Measurements from ENCODE around the gene SLC1A4.
"Not testable (repeated sequence)": the region's sequence is repeated elsewhere in the genome, so short reads cannot be mapped to it uniquely, and the experiment has no call there.

Gene SLC1A4

DNA sequence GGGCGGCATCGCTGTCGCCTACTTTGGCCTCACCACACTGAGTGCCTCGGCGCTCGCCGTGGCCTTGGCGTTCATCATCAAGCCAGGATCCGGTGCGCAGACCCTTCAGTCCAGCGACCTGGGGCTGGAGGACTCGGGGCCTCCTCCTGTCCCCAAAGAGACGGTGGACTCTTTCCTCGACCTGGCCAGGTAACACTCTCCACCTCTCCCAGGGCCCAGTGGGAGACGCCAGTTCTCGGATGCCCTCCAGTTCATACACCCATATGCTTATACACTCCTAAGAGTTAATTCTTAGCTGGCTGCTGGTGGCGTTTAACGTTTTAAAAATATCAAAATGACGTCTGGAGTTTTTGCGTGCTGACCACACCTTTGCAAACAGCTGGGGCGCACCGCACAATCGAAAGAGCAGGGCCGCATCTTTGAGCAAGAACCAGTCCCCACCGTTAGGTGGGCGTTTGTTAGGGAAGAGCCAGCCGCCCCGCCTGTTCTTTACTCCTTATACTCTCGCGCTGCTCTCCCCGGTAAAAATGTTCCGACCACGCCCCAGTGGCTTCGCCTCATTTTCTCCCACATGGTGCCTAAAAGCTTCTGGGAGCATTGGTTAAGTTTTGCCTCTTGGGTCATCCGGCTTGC, 899 bp downstream of the SLC1A4 start:
- in situ Hi-C loops (cut with HindIII; ENCODE audit: low sequenced_read_pairs): no loop called here

DNA sequence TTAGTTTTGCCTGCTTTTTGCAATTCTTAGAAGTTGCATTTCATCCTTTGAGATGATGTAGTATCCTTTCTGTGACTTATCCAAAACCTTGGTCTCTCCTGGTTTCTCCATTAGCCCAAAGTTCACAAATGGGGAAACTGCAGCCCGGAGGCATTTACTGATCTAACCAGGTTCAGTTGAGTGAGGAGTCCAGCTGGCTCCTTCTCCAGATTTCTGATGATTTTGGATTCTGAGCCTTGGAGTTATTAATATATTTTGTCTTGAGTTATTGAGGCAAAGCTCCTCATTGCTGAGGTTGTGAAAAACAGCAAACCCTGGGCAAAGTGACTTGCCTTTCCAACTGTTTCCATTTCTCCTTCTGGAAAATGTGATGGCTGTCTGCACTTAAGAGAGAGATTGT, 1.7 kb downstream of the SLC1A4 start:
- in situ Hi-C loops (cut with HindIII; ENCODE audit: low sequenced_read_pairs): no loop called here

DNA sequence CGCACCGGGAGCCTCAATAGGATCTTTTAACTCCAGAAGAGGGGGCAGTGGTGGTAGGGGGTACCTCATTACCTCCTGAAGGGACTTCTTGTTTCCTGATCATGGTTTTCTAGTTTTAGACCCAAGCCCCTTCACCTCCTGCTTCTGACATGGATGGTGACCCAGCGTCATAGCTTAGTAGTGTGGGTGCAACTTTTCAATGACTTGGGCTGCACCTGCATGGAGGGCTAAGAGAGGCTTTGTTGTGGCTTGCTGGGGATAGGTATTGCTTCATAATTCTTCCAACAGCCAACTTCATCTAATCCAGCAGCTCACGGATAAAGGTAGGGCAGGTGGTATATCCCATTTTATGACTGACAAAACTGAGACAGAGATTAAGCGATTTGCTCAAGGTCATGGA, 3.0 kb downstream of the SLC1A4 start:
- in situ Hi-C loops (cut with HindIII; ENCODE audit: low sequenced_read_pairs): no loop called here

- in situ Hi-C loops (cut with HindIII; ENCODE audit: low sequenced_read_pairs): no loop called here
Measured at GRCh38 chr2:64992990-64993389, 3.8 kb downstream of the SLC1A4 start.

GRCh38 chr2:64995041-64995440, 5.8 kb downstream of the SLC1A4 start:
- in situ Hi-C loops (cut with HindIII; ENCODE audit: low sequenced_read_pairs): no loop called here

GRCh38 chr2:64996871-64997307, 7.7 kb downstream of the SLC1A4 start:
- in situ Hi-C loops (cut with HindIII; ENCODE audit: low sequenced_read_pairs): no loop called here

- in situ Hi-C loops (cut with HindIII; ENCODE audit: low sequenced_read_pairs): no loop called here
Measured at GRCh38 chr2:64998658-64999061, 9.5 kb downstream of the SLC1A4 start.

DNA sequence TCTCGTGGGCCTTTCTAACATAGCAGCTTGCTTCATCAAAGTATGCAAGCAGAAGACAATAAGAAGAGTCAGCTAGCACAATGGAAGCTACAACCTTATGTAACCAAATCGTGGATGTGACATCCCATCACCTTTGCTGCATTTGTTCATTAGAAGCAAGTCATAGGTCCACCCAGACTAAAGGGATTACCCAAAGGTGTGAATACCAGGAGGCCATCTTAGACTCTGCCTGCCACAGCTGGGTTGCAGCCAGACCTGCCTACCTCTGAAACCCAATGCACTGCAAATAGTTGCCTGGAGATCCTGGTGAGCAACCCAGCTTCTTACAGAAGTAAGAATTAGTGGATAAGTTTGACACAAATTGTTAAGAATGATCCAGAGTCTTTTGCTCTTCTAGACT, 10.6 kb downstream of the SLC1A4 start:
- in situ Hi-C loops (cut with HindIII; ENCODE audit: low sequenced_read_pairs): no loop called here

DNA sequence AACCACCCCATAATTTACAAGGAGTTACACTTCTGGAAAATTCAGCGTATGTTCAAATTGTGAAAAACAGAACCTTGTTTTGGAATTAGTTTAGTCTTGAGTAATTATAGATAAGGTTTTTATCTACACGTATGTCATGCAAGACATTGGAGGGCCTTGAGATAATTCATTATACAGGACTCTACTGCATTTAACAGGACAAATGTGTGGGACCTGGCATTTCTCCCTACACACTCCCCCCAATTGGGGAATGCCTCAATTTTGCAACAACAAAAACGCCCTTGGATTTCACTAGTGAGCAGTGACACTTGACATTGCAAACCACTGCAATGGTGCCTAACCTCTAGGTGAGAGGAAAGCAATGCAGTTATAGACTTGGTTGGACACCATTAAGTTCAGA, 11.4 kb downstream of the SLC1A4 start:
- in situ Hi-C loops (cut with HindIII; ENCODE audit: low sequenced_read_pairs): no loop called here

DNA sequence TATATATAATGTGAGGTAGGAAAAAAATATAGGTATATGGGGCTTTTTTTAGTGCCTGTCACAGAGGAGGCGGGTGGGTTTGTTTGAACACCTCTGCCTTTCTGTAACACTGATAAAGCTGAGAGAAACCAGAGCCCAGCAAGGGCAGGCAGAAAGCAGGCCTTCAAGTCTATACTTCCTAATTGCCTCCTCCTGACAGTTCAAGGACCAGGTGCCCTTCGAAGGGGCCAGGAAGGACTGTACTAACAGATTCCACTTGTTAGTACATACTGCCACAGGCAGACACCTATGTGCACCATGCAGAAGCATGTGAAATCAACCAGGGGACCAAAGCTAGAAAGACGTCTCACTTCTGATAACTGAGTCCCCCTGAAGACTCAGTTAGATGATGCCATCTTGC, 13.8 kb downstream of the SLC1A4 start:
- in situ Hi-C loops (cut with HindIII; ENCODE audit: low sequenced_read_pairs): no loop called here

GRCh38 chr2:65004232-65004631, 15.0 kb downstream of the SLC1A4 start:
- in situ Hi-C loops (cut with HindIII; ENCODE audit: low sequenced_read_pairs): not testable (repeated sequence)

- in situ Hi-C loops (cut with HindIII; ENCODE audit: low sequenced_read_pairs): no loop called here
Measured at GRCh38 chr2:65013776-65014175, 24.6 kb downstream of the SLC1A4 start.

DNA sequence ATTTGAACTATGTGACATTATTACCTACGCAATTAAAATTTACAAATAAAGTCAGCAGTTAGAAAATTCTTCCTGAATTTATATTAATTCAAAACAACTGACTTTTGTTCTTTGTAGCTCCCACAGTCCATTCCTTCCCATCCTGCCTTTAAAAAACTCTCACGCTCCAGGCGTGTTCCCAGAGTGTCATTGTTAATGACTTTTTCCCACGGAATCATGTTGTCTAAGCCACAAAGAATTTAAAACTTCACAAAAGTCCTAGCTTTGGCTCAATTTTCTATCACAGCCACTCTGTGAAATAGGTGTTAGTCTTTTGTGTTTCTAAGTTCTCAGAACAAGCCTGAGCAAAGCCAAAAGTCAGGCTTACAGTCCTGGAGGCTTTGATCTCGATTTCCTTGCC, 26.5 kb downstream of the SLC1A4 start:
- in situ Hi-C loops (cut with HindIII; ENCODE audit: low sequenced_read_pairs): no loop called here

- in situ Hi-C loops (cut with HindIII; ENCODE audit: low sequenced_read_pairs): no loop called here
Measured at GRCh38 chr2:65016789-65017188, 27.6 kb downstream of the SLC1A4 start.

- in situ Hi-C loops (cut with HindIII; ENCODE audit: low sequenced_read_pairs): no loop called here
Measured at GRCh38 chr2:65017335-65017734, 28.1 kb downstream of the SLC1A4 start.

DNA sequence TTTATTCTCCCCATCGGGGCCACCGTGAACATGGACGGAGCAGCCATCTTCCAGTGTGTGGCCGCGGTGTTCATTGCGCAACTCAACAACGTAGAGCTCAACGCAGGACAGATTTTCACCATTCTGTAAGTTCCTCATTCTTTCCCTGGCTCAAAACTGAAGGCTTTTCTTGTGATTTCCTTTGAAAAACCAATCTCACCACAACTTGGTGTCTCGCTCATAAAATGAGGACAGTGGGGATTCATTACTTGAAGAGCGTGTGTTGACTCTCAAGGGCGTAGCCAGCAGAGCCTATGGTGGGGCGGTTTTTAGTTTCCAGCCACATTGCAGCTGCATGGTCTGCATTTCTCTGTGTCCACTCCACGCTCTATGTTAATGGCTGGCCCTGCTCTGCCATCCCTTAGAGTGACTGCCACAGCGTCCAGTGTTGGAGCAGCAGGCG, 29.0 kb downstream of the SLC1A4 start:
- in situ Hi-C loops (cut with HindIII; ENCODE audit: low sequenced_read_pairs): no loop called here

DNA sequence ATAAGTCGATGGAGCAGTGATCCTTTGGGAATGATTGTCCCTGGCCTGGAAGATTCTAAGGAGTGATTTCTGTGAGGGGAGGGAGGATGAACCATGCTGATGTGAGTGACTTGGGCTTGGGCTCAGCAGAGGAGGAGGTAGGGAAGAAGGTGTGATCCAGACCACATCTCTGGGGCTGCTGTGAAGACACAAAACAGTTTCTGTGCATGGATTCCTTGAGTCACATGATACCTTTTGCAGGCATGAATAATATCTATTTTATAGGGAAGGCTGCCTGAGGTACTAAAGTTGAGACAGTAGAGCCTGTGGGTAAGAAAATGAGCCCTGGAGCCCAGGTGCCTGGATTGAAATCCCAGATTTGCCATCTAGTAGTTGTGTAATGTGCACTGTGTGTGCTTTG, 29.8 kb downstream of the SLC1A4 start:
- in situ Hi-C loops (cut with HindIII; ENCODE audit: low sequenced_read_pairs): no loop called here

DNA sequence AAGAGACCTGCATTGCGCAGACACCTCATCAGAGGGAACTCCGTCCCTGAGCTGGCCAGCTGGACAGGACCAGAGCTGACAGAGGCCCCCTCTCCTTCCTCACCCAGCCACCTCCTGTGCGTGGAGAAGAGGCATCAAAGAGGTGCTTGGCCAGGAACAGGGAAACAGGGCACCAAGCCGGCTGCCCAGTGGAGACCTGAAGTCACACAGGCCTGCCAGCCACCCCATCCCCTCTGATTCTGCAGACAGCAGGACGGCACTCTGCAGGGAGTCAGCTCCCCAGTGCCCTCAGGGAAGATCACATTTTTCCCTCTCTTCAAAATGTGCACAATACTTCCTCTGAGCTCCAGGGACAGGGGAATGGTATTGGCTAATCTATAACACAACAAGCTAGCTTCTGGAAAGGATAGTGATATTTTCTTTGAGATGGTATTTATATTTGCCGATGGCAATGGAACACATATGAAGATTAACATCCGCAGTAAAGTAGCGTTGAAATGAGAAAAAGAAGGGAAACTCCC, 30.5 kb downstream of the SLC1A4 start:
- in situ Hi-C loops (cut with HindIII; ENCODE audit: low sequenced_read_pairs): no loop called here

DNA sequence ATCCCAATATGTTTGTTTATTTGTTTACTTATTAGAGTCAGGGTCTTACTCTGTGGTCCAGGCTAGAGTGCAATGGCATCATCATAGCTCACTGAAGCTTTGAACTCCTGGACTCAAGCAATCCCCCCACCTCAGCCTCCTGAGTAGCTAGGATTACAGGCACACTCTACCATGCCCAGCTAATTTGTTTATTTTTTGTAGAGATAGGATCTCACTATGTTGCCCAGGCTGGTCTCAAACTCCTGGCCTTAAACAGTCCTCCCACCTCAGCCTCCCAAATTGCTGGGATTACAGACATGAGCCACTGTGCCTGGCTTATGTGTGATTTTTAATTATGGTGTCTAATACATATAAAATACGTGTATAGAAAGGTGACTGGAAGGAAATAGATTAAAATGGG, 31.1 kb downstream of the SLC1A4 start:
- in situ Hi-C loops (cut with HindIII; ENCODE audit: low sequenced_read_pairs): not testable (repeated sequence)

DNA sequence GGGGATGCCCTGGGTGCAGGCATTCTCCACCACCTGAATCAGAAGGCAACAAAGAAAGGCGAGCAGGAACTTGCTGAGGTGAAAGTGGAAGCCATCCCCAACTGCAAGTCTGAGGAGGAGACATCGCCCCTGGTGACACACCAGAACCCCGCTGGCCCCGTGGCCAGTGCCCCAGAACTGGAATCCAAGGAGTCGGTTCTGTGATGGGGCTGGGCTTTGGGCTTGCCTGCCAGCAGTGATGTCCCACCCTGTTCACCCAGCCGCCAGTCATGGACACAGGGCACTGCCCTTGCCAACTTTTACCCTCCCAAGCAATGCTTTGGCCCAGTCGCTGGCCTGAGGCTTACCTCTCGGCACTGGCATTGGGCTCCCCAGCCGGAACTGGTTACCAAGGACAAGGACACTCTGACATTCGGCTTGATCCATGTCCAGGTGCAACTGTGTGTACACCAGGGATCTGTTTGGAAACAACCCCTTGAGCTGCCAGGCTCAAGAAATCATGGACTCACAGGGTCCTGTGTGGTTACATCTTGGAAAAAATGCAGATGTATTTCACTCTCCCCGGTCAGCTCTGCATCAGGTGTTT, 31.8 kb downstream of the SLC1A4 start:
- in situ Hi-C loops (cut with HindIII; ENCODE audit: low sequenced_read_pairs): no loop called here

GRCh38 chr2:65021709-65022108, 32.5 kb downstream of the SLC1A4 start:
- in situ Hi-C loops (cut with HindIII; ENCODE audit: low sequenced_read_pairs): no loop called here

DNA sequence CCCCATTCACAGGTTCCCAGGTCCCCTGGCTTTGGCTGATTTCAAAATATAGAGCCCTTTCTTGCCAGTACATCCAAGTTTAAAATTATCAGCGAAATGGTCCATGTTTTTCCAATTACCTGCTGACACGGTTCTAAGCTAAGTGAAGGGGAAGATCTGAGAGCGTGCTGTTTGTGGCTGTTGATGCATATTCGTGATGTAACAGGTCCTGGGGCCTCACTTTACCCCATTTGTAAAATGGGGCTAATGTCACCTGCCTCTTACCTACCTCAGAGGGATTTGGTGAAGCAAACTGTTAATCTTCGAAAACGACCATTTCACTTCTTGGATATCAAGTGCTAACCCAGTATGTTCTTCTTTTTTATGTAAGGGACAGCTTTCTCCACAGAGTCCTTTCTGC, 33.0 kb downstream of the SLC1A4 start:
- in situ Hi-C loops (cut with HindIII; ENCODE audit: low sequenced_read_pairs): no loop called here

DNA sequence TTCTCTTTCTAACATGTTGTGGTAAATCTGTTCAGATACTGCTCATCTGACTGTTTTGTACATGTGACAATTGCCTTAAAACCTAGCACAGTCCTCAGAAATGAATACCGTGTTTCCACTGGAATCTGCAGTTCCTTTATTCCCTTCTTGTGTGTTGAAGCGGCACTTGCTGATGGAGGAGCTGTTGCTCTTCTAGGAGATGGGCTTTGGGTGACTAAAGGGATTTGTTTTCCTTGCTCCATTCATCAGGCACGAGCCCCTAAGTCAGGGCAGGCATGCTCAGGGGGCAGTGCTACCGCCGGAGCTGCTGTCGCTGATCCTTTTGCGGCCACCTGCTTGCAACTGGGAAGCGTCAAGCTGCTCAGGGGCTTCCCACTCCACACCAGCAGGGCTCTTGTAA, 34.5 kb downstream of the SLC1A4 start:
- in situ Hi-C loops (cut with HindIII; ENCODE audit: low sequenced_read_pairs): no loop called here
